Right ventricle myocardium superior (tissue), 1 donor: Measurements from ENCODE around the gene CCDC17. TPM values are rescaled to one million over a fixed set of nuclear protein-coding genes. Genes with fewer than 3 reads are reported as not detected.

Experiments used
- ATAC-seq: fragments of 200-7000 bp; cut with Tn5 transposase; one replicate; pipeline ENCODE4 v1.9.1; 2020; ENCODE audit warnings: mild to moderate bottlenecking; ENCODE audit not compliant: poor library complexity
- DNase-seq: peaks from one replicate; pipeline ENCODE4 v3.0.0-alpha.2; 2020
- intact Hi-C: fragments of 100-400 bp; cut with DNase I; formaldehyde crosslinking; loops from one replicate; pipeline ENCODE4 v1.11.2; 2022
- total RNA-seq: library from RNA; stranded (reverse); fragmentation: NEBNext Ultra II Directional; extraction: Animal tissue kit (Norgen Biotek cat#: 25700); gene quantifications from one replicate; pipeline ENCODE4 v1.2.1, GENCODE V29; 2021
- donor health status: DM: no; HTN: yes; CAD: no; lungs with severe emphysema.

Gene CCDC17
- total RNA-seq, 1 donor from 2014 or later, result 1.0 TPM

GRCh38 chr1:45586769-45587168, 37.1 kb downstream of the CCDC17 start:
- ATAC-seq (no peak), DNase-seq (no peak)
- intact Hi-C loops, result loop anchor here (5.0 kb wide), 1 partner anchor 101 kb away; the partner anchor contains the start of genes GPBP1L1 and TMEM69

GRCh38 chr1:45585496-45586075, 38.3 kb downstream of the CCDC17 start:
- no peak for DNase-seq
- intact Hi-C loops, result loop anchor here (5.0 kb wide), 1 partner anchor 102 kb away; the partner anchor contains the start of genes GPBP1L1 and TMEM69
- no peak for ATAC-seq

- intact Hi-C loops, result loop anchor here (5.0 kb wide), 1 partner anchor 102 kb away; the partner anchor contains the start of genes GPBP1L1 and TMEM69
- DNase-seq, result no peak
- no peak for ATAC-seq
Measured at GRCh38 chr1:45585110-45585426, 38.8 kb downstream of the CCDC17 start.

- peak; percentile 86 for ATAC-seq
- intact Hi-C loops, result loop anchor here (5.0 kb wide), 1 partner anchor 103 kb away; the partner anchor contains the start of genes GPBP1L1 and TMEM69
- DNase-seq, result peak; percentile 92
Measured at GRCh38 chr1:45584351-45585109, 39.3 kb downstream of the CCDC17 start.

- peak; percentile 93 for ATAC-seq
- intact Hi-C loops, result no loop called here
- peak; percentile 95 for DNase-seq
Measured at GRCh38 chr1:45583666-45584350, 40.0 kb downstream of the CCDC17 start, which contains the start of gene NASP. NASP (plus strand) TSS chr1:45584041; CDS start chr1:45584147, 106 bp downstream.

GRCh38 chr1:45583264-45583665, 40.6 kb downstream of the CCDC17 start:
- ATAC-seq (peak; percentile 93), DNase-seq (peak; percentile 96)
- intact Hi-C loops, result no loop called here

- intact Hi-C loops, result loop anchor here (5.0 kb wide), 1 partner anchor 212 kb away; no protein-coding TSS in a partner anchor
- ATAC-seq, result no peak
Measured at GRCh38 chr1:45574105-45574626, 49.7 kb downstream of the CCDC17 start.

GRCh38 chr1:45573231-45573804, 50.5 kb downstream of the CCDC17 start:
- intact Hi-C loops, result loop anchor here (5.0 kb wide), 1 partner anchor 211 kb away; no protein-coding TSS in a partner anchor
- DNase-seq, result no peak
- no peak for ATAC-seq

More at GRCh38 chr1:45574105-45574626, 49.7 kb downstream of the CCDC17 start:
- DNase-seq, result no peak

GRCh38 chr1:45570631-45571030, 53.2 kb downstream of the CCDC17 start:
- ATAC-seq, result no peak
- DNase-seq, result no peak
- intact Hi-C loops, result loop anchor here (5.0 kb wide), 1 partner anchor 208 kb away; no protein-coding TSS in a partner anchor

Other genes starting within 250 kb of the CCDC17 start
- gene TESK2, start 132.9 kb downstream of the CCDC17 start, total RNA-seq, result 1.5 TPM
- gene CCDC163, start 124.0 kb downstream of the CCDC17 start, total RNA-seq, result 0.38 TPM
- 19.1 TPM for gene MMACHC, start 123.8 kb downstream of the CCDC17 start, total RNA-seq
- 319 TPM for gene PRDX1, start 102.2 kb downstream of the CCDC17 start, total RNA-seq
- gene AKR1A1, start 73.2 kb downstream of the CCDC17 start, total RNA-seq, result 43.3 TPM
- gene NASP, start 40.0 kb downstream of the CCDC17 start, total RNA-seq, result 28.7 TPM
- gene GPBP1L1, start 62.5 kb upstream of the CCDC17 start, total RNA-seq, result 72.6 TPM
- gene TMEM69, start 64.1 kb upstream of the CCDC17 start, total RNA-seq, result 22.1 TPM
- 13.9 TPM for gene IPP, start 126.6 kb upstream of the CCDC17 start, total RNA-seq
- gene MAST2, start 179.6 kb upstream of the CCDC17 start, total RNA-seq, result 97.0 TPM